ENCODE results near the gene DGKZ. TPM values are rescaled to one million over a fixed set of nuclear protein-coding genes. Genes with fewer than 3 reads are reported as not detected.

The DGKZ gene
- total RNA-seq, 4 donors from 2014 or later, result 13.5 to 55.3 (median 42.8) TPM

DNA sequence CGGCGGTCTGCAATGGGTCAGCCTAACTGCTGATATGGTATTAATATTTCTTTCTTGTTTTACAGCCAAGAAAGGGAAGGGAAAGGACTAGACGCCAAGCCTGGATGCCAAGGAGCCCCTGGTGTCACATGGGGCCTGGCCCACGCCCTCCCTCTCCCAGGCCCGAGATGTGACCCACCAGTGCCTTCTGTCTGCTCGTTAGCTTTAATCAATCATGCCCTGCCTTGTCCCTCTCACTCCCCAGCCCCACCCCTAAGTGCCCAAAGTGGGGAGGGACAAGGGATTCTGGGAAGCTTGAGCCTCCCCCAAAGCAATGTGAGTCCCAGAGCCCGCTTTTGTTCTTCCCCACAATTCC, 36.1 kb downstream of the DGKZ start:
- H3K27me3 ChIP-seq, result no peaks in the 10 kb centered on the region
- H3K36me3 ChIP-seq, result no peaks in the 10 kb centered on the region
- no peaks in the 10 kb centered on the region for H3K9me3 ChIP-seq
- no peak for TF ChIP-seq POLR2A (IDR thresholded peaks at IDR 0.05)
- TF ChIP-seq, protein P1, sequence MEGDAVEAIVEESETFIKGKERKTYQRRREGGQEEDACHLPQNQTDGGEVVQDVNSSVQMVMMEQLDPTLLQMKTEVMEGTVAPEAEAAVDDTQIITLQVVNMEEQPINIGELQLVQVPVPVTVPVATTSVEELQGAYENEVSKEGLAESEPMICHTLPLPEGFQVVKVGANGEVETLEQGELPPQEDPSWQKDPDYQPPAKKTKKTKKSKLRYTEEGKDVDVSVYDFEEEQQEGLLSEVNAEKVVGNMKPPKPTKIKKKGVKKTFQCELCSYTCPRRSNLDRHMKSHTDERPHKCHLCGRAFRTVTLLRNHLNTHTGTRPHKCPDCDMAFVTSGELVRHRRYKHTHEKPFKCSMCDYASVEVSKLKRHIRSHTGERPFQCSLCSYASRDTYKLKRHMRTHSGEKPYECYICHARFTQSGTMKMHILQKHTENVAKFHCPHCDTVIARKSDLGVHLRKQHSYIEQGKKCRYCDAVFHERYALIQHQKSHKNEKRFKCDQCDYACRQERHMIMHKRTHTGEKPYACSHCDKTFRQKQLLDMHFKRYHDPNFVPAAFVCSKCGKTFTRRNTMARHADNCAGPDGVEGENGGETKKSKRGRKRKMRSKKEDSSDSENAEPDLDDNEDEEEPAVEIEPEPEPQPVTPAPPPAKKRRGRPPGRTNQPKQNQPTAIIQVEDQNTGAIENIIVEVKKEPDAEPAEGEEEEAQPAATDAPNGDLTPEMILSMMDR (IDR thresholded peaks at IDR 0.05), result no peak
- DNase-seq, result no peak
- no peak overlapping the region for H3K4me3 ChIP-seq
- peaks cover 0 to 9% of the 10 kb centered on the region in 2 donors for H3K4me1 ChIP-seq
- no peak overlapping the region for H3K27ac ChIP-seq
- intact Hi-C loops (cut with DNase I; ENCODE audit: low total_unique reads), result no loop called here

GRCh38 chr11:46383974-46384701, 36.9 kb downstream of the DGKZ start:
- Histone ChIP-seq H3K36me3 (no peaks in the 10 kb centered on the region), H3K27ac (no peak overlapping the region), H3K27me3 (peaks cover 0 to 3% of the 10 kb centered on the region in 2 donors), H3K4me1 (peaks cover 0 to 10% of the 10 kb centered on the region in 2 donors), H3K4me3 (no peak overlapping the region), H3K9me3 (no peaks in the 10 kb centered on the region)
- no peak for TF ChIP-seq POLR2A (IDR thresholded peaks at IDR 0.05)
- TF ChIP-seq, protein P1 (IDR thresholded peaks at IDR 0.05), result no peak
- DNase-seq, result no peak
- intact Hi-C loops (cut with DNase I; ENCODE audit: low total_unique reads), result no loop called here

DNA sequence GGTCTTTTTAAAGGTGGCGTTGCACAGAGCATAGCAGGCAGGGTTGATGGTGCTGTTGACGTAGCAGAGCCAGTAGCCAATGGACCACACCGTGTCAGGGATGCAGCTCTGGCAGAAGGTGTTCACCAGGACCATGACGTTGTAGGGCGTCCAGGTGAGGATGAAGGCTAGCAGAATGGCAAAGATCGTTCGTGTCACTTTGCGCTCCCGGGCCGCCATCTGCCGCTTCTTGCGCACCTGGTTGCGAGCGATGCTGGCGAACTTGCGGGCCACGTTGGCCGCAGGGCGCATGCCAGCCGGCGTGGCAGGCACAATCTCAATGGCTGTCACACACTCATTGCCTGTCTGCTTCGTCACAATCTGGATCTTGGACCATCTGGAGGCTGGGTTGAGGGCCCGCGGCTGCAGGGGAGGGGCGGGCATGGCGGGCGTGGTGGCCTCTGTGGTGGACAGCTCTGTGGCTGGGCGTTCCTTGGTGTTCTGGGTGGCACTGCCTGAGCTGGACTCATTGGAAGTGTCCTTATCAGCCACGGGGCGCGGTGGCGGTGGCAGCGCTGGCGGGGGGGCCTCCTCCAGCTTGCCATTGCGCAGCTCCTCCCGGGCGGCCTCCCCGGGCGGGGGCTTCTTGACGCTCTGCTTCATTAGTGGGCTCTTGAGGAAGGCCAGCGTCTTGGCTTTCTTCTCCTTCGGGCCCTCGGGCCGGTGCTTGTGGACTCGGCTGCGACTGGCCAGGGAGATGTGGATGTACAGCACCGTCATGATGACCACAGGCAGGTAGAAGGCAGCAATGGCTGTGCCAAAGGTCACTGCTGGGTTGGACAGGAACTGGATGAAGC, 38.1 kb downstream of the DGKZ start:
- no peak for TF ChIP-seq POLR2A (IDR thresholded peaks at IDR 0.05)
- TF ChIP-seq, protein P1 (IDR thresholded peaks at IDR 0.05), result no peak
- H3K27me3 ChIP-seq, result peaks cover 9 to 15% of the 10 kb centered on the region in 2 donors
- intact Hi-C loops (cut with DNase I; ENCODE audit: low total_unique reads), result no loop called here
- no peaks in the 10 kb centered on the region for H3K9me3 ChIP-seq
- no peak overlapping the region for H3K4me3 ChIP-seq
- peaks cover 0 to 22% of the 10 kb centered on the region in 2 donors for H3K4me1 ChIP-seq
- H3K36me3 ChIP-seq, result no peaks in the 10 kb centered on the region
- no peak for DNase-seq
- no peak overlapping the region for H3K27ac ChIP-seq

DNA sequence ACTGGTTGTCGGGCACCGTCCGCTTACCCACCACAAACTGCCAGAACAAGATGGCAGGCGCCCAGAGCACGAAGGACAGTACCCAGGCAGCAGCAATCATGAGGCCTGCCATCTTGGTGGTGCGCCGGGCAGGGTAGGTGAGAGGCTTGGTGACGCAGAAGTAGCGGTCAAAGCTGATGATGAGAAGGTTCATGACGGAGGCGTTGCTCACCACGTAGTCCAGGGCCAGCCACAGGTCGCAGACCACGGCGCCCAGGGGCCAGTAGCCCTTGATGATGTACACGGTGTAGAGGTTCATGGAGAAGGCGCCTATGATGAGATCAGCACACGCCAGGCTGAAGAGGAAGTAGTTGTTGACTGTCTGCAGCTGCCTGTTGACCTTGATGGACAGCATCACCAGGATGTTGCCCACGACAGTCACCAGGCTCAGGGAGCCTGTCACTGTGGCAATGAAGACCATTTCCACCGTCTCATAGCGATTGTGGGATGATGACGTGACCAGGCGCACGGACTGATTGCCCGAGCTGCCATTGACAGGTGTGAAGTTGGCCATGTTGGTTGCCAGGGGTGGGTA, 38.8 kb downstream of the DGKZ start:
- intact Hi-C loops (cut with DNase I; ENCODE audit: low total_unique reads), result no loop called here
- TF ChIP-seq POLR2A (IDR thresholded peaks at IDR 0.05), result no peak
- TF ChIP-seq, protein P1 (IDR thresholded peaks at IDR 0.05), result no peak

More for the DNA sequence above, 38.8 kb downstream of the DGKZ start:
- Histone ChIP-seq H3K9me3 (no peaks in the 10 kb centered on the region), H3K36me3 (no peaks in the 10 kb centered on the region), H3K27me3 (peaks cover 16 to 20% of the 10 kb centered on the region in 2 donors), H3K27ac (no peak overlapping the region), H3K4me3 (no peak overlapping the region), H3K4me1 (peaks cover 0 to 29% of the 10 kb centered on the region in 2 donors)
- DNase-seq, result no peak
